ENCODE data around the gene TEX51.

TEX51 gene

GRCh38 chr2:126898636-126899035 lies at the start of gene TEX51:
Gene TEX51, plus strand, starts transcription at chr2:126898890. Its CDS starts 29 bp downstream, at chr2:126898919.
- no peak within 1 kb of the TSS for H3K27ac ChIP-seq (ENCODE audit: low read depth, low read length)
- no peaks in the 10 kb centered on the region for H3K36me3 ChIP-seq (ENCODE audit: insufficient read depth, low read length)
- no peaks in the 10 kb centered on the region for H3K27me3 ChIP-seq (ENCODE audit: control insufficient read depth in 1 of 2, insufficient read depth in 2 of 2, low read length in 2 of 2)
- no peaks in the 10 kb centered on the region for H3K9me3 ChIP-seq (ENCODE audit: low read length)
- H3K4me3 ChIP-seq (ENCODE audit: low read depth in 1 of 2, low read length in 2 of 2): no peak within 1 kb of the TSS
- no peak within 1 kb of the TSS for H3K9ac ChIP-seq (ENCODE audit: low read length)
- H3K4me1 ChIP-seq (ENCODE audit: insufficient read depth, low read length): peaks cover 8% of the 10 kb centered on the region

DNA sequence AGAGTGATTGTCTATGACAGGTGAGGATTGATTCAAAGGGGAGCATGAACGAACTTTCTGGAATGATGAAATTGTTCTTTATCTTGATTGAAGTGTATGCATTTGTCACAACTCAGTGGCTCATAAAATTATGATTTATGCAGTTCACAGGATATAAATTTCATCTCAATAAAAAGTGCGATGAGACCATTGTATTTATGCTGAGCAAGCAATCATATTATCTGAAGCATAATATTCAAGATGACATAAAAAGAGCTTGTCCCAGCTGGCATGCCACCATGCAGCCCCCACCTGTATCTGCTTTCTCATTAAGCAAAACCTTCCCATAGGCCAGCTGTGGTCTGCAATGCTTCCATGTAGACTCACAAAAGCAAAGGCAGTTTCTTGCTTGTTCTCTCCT lies 49.6 kb upstream of the TEX51 start:
- Histone ChIP-seq H3K36me3 (ENCODE audit: insufficient read depth, low read length) (no peaks in the 10 kb centered on the region), H3K9me3 (ENCODE audit: low read length) (no peaks in the 10 kb centered on the region), H3K27ac (ENCODE audit: low read depth, low read length) (no peak overlapping the region), H3K9ac (ENCODE audit: low read length) (no peak overlapping the region), H3K4me3 (ENCODE audit: low read depth in 1 of 2, low read length in 2 of 2) (no peak overlapping the region), H3K27me3 (ENCODE audit: control insufficient read depth in 1 of 2, insufficient read depth in 2 of 2, low read length in 2 of 2) (no peaks in the 10 kb centered on the region), H3K4me1 (ENCODE audit: insufficient read depth, low read length) (no peaks in the 10 kb centered on the region)

- no peak overlapping the region for H3K27ac ChIP-seq (ENCODE audit: low read depth, low read length)
- H3K9me3 ChIP-seq (ENCODE audit: low read length): no peaks in the 10 kb centered on the region
- H3K9ac ChIP-seq (ENCODE audit: low read length): no peak overlapping the region
Observed at GRCh38 chr2:126849486-126849885, 49.2 kb upstream of the TEX51 start.

GRCh38 chr2:126849991-126850535 lies 48.6 kb upstream of the TEX51 start:
- no peak overlapping the region for H3K9ac ChIP-seq (ENCODE audit: low read length)
- H3K27me3 ChIP-seq (ENCODE audit: control insufficient read depth in 1 of 2, insufficient read depth in 2 of 2, low read length in 2 of 2): no peaks in the 10 kb centered on the region
- no peaks in the 10 kb centered on the region for H3K4me1 ChIP-seq (ENCODE audit: insufficient read depth, low read length)
- H3K36me3 ChIP-seq (ENCODE audit: insufficient read depth, low read length): no peaks in the 10 kb centered on the region
- H3K4me3 ChIP-seq (ENCODE audit: low read depth in 1 of 2, low read length in 2 of 2): no peak overlapping the region
- no peaks in the 10 kb centered on the region for H3K9me3 ChIP-seq (ENCODE audit: low read length)
- no peak overlapping the region for H3K27ac ChIP-seq (ENCODE audit: low read depth, low read length)

More at GRCh38 chr2:126849486-126849885, 49.2 kb upstream of the TEX51 start:
- no peak overlapping the region for H3K4me3 ChIP-seq (ENCODE audit: low read depth in 1 of 2, low read length in 2 of 2)
- no peaks in the 10 kb centered on the region for H3K4me1 ChIP-seq (ENCODE audit: insufficient read depth, low read length)
- no peaks in the 10 kb centered on the region for H3K27me3 ChIP-seq (ENCODE audit: control insufficient read depth in 1 of 2, insufficient read depth in 2 of 2, low read length in 2 of 2)
- no peaks in the 10 kb centered on the region for H3K36me3 ChIP-seq (ENCODE audit: insufficient read depth, low read length)

- Histone ChIP-seq H3K36me3 (ENCODE audit: insufficient read depth, low read length) (no peaks in the 10 kb centered on the region), H3K27ac (ENCODE audit: low read depth, low read length) (no peak overlapping the region), H3K27me3 (ENCODE audit: control insufficient read depth in 1 of 2, insufficient read depth in 2 of 2, low read length in 2 of 2) (no peaks in the 10 kb centered on the region), H3K4me1 (ENCODE audit: insufficient read depth, low read length) (no peaks in the 10 kb centered on the region), H3K4me3 (ENCODE audit: low read depth in 1 of 2, low read length in 2 of 2) (no peak overlapping the region), H3K9ac (ENCODE audit: low read length) (no peak overlapping the region), H3K9me3 (ENCODE audit: low read length) (no peaks in the 10 kb centered on the region)
Observed at GRCh38 chr2:126850940-126851339, 47.8 kb upstream of the TEX51 start.

GRCh38 chr2:126851756-126852155 lies 46.9 kb upstream of the TEX51 start:
- no peak overlapping the region for H3K27ac ChIP-seq (ENCODE audit: low read depth, low read length)
- no peaks in the 10 kb centered on the region for H3K27me3 ChIP-seq (ENCODE audit: control insufficient read depth in 1 of 2, insufficient read depth in 2 of 2, low read length in 2 of 2)
- no peak overlapping the region for H3K4me3 ChIP-seq (ENCODE audit: low read depth in 1 of 2, low read length in 2 of 2)
- no peaks in the 10 kb centered on the region for H3K36me3 ChIP-seq (ENCODE audit: insufficient read depth, low read length)
- H3K9me3 ChIP-seq (ENCODE audit: low read length): no peaks in the 10 kb centered on the region
- H3K9ac ChIP-seq (ENCODE audit: low read length): no peak overlapping the region
- no peaks in the 10 kb centered on the region for H3K4me1 ChIP-seq (ENCODE audit: insufficient read depth, low read length)

DNA sequence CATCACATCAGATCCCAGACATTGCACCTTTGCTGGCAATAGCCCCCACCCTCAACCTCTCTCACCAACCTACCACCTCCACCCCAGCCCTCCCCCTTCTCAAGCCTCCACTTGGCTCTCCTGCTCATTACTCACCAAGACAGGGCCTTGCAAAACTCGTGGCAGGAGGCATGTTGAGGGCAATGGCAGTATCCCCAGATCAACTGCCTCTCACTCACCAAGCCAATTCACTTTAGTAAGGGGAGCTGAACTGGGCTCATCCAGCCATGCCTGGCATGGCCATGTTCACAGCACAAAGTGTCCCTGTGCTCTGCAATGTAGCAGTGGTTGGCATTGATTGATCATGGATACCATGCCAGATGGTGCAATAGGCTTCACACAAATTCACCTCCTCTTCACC lies 46.3 kb upstream of the TEX51 start:
- Histone ChIP-seq H3K9me3 (ENCODE audit: low read length) (no peaks in the 10 kb centered on the region), H3K27me3 (ENCODE audit: control insufficient read depth in 1 of 2, insufficient read depth in 2 of 2, low read length in 2 of 2) (no peaks in the 10 kb centered on the region), H3K4me1 (ENCODE audit: insufficient read depth, low read length) (no peaks in the 10 kb centered on the region), H3K27ac (ENCODE audit: low read depth, low read length) (no peak overlapping the region), H3K4me3 (ENCODE audit: low read depth in 1 of 2, low read length in 2 of 2) (no peak overlapping the region), H3K36me3 (ENCODE audit: insufficient read depth, low read length) (no peaks in the 10 kb centered on the region), H3K9ac (ENCODE audit: low read length) (no peak overlapping the region)

- Histone ChIP-seq H3K4me3 (ENCODE audit: low read depth in 1 of 2, low read length in 2 of 2) (no peak overlapping the region), H3K4me1 (ENCODE audit: insufficient read depth, low read length) (no peaks in the 10 kb centered on the region), H3K36me3 (ENCODE audit: insufficient read depth, low read length) (no peaks in the 10 kb centered on the region), H3K27ac (ENCODE audit: low read depth, low read length) (no peak overlapping the region), H3K9me3 (ENCODE audit: low read length) (no peaks in the 10 kb centered on the region), H3K9ac (ENCODE audit: low read length) (no peak overlapping the region), H3K27me3 (ENCODE audit: control insufficient read depth in 1 of 2, insufficient read depth in 2 of 2, low read length in 2 of 2) (no peaks in the 10 kb centered on the region)
Observed at GRCh38 chr2:126855606-126856005, 43.1 kb upstream of the TEX51 start.

DNA sequence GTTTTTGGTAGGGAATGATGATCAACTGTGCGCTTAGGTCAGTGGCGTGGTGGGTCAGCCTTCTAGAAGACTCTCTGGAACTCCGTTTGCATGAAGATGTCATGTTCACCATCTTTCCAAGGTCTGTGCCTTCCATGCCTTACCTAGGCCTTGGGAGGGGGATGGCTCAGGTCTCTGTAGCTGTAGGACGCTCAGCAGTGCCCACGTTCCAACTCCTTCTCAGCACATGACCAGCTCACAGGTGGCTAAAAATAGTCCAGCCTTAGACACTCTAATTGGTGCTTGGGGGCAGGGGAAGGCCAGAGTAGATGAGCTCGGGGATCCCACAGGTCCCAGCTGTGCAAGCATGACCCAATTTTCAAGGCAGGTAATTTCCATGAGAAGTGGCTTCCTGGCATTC lies 42.3 kb upstream of the TEX51 start:
- no peaks in the 10 kb centered on the region for H3K36me3 ChIP-seq (ENCODE audit: insufficient read depth, low read length)
- no peaks in the 10 kb centered on the region for H3K9me3 ChIP-seq (ENCODE audit: low read length)
- no peak overlapping the region for H3K27ac ChIP-seq (ENCODE audit: low read depth, low read length)
- H3K4me3 ChIP-seq (ENCODE audit: low read depth in 1 of 2, low read length in 2 of 2): no peak overlapping the region
- no peaks in the 10 kb centered on the region for H3K4me1 ChIP-seq (ENCODE audit: insufficient read depth, low read length)
- H3K9ac ChIP-seq (ENCODE audit: low read length): no peak overlapping the region
- H3K27me3 ChIP-seq (ENCODE audit: control insufficient read depth in 1 of 2, insufficient read depth in 2 of 2, low read length in 2 of 2): no peaks in the 10 kb centered on the region

DNA sequence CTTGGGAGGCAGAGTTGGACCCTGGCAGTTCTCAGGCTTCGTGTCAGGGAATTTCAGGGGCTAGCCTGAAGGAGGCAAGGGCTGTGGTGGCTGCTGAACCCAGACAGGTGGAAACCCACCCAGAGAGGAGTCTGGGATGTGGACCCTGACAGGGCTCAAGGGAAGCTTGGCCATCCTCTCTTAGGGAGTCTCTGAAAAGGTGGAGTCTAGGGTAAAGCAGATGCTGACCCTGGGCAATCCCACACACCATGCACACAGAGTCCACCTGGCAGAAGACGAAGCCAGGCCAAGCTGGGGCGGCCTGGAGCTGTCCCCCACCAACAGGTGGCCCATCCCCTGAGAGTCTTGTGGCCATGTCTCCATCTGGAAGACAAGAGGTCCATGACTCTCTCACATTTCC lies 41.2 kb upstream of the TEX51 start:
- H3K9me3 ChIP-seq (ENCODE audit: low read length): no peaks in the 10 kb centered on the region
- H3K4me3 ChIP-seq (ENCODE audit: low read depth in 1 of 2, low read length in 2 of 2): no peak overlapping the region
- H3K4me1 ChIP-seq (ENCODE audit: insufficient read depth, low read length): no peaks in the 10 kb centered on the region
- H3K36me3 ChIP-seq (ENCODE audit: insufficient read depth, low read length): no peaks in the 10 kb centered on the region
- no peak overlapping the region for H3K27ac ChIP-seq (ENCODE audit: low read depth, low read length)
- no peak overlapping the region for H3K9ac ChIP-seq (ENCODE audit: low read length)
- no peaks in the 10 kb centered on the region for H3K27me3 ChIP-seq (ENCODE audit: control insufficient read depth in 1 of 2, insufficient read depth in 2 of 2, low read length in 2 of 2)

DNA sequence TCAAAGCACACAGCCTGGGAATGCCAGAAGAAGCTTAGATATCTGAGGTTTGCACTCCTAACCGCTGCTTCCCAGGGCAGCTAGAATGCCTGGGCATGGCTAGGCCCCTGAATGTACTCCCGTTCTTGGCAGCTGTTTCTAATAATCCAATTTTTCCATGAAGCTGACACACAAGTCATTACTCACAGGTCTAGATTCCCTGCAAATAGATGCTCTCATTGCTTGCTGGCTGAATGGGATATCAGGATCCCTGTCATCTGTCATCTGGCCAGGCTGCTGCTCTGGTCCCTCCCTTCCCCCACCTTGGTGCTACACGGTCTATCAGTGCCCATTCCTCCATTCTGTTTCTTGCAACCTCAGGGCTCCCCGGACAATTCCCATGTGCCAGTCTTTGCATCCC lies 40.7 kb upstream of the TEX51 start:
- H3K36me3 ChIP-seq (ENCODE audit: insufficient read depth, low read length): no peaks in the 10 kb centered on the region
- H3K27me3 ChIP-seq (ENCODE audit: control insufficient read depth in 1 of 2, insufficient read depth in 2 of 2, low read length in 2 of 2): no peaks in the 10 kb centered on the region
- no peaks in the 10 kb centered on the region for H3K9me3 ChIP-seq (ENCODE audit: low read length)
- no peak overlapping the region for H3K4me3 ChIP-seq (ENCODE audit: low read depth in 1 of 2, low read length in 2 of 2)
- no peak overlapping the region for H3K9ac ChIP-seq (ENCODE audit: low read length)
- no peaks in the 10 kb centered on the region for H3K4me1 ChIP-seq (ENCODE audit: insufficient read depth, low read length)
- H3K27ac ChIP-seq (ENCODE audit: low read depth, low read length): no peak overlapping the region

DNA sequence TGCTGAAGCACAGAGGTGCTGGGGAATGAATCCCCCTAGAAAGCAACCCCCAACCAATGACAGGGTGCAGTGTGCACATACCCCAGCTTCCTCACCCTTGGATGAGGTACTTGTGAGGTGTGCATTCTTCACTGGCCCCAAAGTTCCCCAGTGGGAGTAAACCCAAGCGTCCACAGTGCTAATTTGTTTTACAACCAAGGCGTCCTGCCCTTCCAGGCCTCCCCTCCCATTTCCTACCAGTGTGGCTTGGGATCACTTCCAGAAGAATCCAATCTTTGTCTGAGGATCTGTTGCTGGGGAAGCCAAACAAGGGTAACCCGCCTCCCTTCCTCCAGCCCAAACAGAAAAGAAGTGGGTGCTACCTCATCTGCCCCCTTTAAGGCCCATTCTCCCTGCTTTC lies 40.3 kb upstream of the TEX51 start:
- no peaks in the 10 kb centered on the region for H3K4me1 ChIP-seq (ENCODE audit: insufficient read depth, low read length)
- no peaks in the 10 kb centered on the region for H3K9me3 ChIP-seq (ENCODE audit: low read length)
- no peak overlapping the region for H3K4me3 ChIP-seq (ENCODE audit: low read depth in 1 of 2, low read length in 2 of 2)
- no peaks in the 10 kb centered on the region for H3K36me3 ChIP-seq (ENCODE audit: insufficient read depth, low read length)
- no peak overlapping the region for H3K9ac ChIP-seq (ENCODE audit: low read length)
- no peak overlapping the region for H3K27ac ChIP-seq (ENCODE audit: low read depth, low read length)
- no peaks in the 10 kb centered on the region for H3K27me3 ChIP-seq (ENCODE audit: control insufficient read depth in 1 of 2, insufficient read depth in 2 of 2, low read length in 2 of 2)
